ENCODE results near the gene MAP3K9.

- no peak for TF ChIP-seq CTCF (conservative IDR thresholded peaks at IDR 0.05)
- TF ChIP-seq ZFX (IDR thresholded peaks at IDR 0.05): no peak
Measured at GRCh38 chr14:70685474-70686197, 123.7 kb downstream of the MAP3K9 start.
